ENCODE data around the gene ASPSCR1. TPM values are rescaled to one million over a fixed set of nuclear protein-coding genes. Genes with fewer than 3 reads are reported as not detected.

ASPSCR1 gene
- total and polyA plus RNA-seq, 2 of the 13 experiments (the other 11 are each of a cell fraction or from before 2014, with no cell fraction given): 274 to 314 TPM

DNA sequence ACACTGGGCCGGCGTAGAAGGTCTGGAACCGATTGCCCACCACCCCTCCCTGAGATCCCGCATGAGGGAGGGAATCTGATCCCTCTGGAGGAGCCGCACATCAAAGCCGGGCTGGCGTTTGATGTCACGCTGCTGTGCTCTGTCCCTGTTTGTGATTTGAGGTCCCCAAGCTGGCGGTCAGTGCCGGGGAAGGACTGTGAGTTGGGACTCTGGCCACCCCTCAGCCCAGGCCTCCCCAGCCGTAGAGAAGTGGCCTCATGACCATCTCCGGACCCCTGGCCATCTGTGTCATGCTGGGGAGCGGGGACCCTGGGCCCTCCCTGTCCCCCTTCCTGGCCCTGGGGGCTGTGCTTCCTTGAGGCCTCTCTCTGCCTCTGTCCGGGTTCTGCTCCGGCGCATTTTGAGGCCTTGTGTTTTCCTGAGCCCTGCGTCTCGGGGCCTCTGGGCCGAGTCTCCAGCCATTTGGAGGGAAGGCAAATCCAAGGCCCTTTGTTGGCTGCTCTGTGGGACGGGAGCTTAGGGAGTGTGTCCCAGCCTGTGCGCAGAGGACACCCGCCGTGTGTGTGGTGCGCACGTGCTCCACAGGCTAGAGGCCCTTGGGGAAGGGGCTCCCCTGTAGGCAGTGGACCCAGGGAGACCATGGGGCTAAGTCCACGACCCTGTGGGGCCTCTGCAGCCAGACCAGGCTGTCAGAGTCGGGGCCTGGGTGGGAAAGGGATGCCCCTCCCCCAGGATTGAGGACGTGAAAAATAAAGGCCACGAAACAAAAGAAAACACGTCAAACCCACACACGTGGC is 15.1 kb downstream of the ASPSCR1 start (continued):
- TF ChIP-seq, protein P1, sequence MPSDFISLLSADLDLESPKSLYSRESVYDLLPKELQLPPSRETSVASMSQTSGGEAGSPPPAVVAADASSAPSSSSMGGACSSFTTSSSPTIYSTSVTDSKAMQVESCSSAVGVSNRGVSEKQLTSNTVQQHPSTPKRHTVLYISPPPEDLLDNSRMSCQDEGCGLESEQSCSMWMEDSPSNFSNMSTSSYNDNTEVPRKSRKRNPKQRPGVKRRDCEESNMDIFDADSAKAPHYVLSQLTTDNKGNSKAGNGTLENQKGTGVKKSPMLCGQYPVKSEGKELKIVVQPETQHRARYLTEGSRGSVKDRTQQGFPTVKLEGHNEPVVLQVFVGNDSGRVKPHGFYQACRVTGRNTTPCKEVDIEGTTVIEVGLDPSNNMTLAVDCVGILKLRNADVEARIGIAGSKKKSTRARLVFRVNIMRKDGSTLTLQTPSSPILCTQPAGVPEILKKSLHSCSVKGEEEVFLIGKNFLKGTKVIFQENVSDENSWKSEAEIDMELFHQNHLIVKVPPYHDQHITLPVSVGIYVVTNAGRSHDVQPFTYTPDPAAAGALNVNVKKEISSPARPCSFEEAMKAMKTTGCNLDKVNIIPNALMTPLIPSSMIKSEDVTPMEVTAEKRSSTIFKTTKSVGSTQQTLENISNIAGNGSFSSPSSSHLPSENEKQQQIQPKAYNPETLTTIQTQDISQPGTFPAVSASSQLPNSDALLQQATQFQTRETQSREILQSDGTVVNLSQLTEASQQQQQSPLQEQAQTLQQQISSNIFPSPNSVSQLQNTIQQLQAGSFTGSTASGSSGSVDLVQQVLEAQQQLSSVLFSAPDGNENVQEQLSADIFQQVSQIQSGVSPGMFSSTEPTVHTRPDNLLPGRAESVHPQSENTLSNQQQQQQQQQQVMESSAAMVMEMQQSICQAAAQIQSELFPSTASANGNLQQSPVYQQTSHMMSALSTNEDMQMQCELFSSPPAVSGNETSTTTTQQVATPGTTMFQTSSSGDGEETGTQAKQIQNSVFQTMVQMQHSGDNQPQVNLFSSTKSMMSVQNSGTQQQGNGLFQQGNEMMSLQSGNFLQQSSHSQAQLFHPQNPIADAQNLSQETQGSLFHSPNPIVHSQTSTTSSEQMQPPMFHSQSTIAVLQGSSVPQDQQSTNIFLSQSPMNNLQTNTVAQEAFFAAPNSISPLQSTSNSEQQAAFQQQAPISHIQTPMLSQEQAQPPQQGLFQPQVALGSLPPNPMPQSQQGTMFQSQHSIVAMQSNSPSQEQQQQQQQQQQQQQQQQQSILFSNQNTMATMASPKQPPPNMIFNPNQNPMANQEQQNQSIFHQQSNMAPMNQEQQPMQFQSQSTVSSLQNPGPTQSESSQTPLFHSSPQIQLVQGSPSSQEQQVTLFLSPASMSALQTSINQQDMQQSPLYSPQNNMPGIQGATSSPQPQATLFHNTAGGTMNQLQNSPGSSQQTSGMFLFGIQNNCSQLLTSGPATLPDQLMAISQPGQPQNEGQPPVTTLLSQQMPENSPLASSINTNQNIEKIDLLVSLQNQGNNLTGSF (CRISPR knock-in tag; IDR thresholded peaks at IDR 0.05): peak; percentile 96
- peak; percentile 99 for TF ChIP-seq ZNF251 (CRISPR knock-in tag; IDR thresholded peaks at IDR 0.05)
- no peak for TF ChIP-seq ONECUT2 (CRISPR knock-in tag; IDR thresholded peaks at IDR 0.05)
- TF ChIP-seq ZUFSP (CRISPR knock-in tag; IDR thresholded peaks at IDR 0.05; ENCODE audit: borderline replicate concordance): no peak
- TF ChIP-seq MEF2D (CRISPR knock-in tag; IDR thresholded peaks at IDR 0.05): peak; percentile 96
- TF ChIP-seq THAP9 (CRISPR knock-in tag; IDR thresholded peaks at IDR 0.05; ENCODE audit: borderline replicate concordance): peak; percentile 58
- TF ChIP-seq KDM4B (CRISPR knock-in tag; IDR thresholded peaks at IDR 0.05): peak; percentile 83; the same call in 1 of the 2 replicates
- peak; percentile 86; the same call in 1 of the 2 replicates for TF ChIP-seq MIER3 (CRISPR knock-in tag; IDR thresholded peaks at IDR 0.05; ENCODE audit: borderline replicate concordance)
- TF ChIP-seq, protein P2, sequence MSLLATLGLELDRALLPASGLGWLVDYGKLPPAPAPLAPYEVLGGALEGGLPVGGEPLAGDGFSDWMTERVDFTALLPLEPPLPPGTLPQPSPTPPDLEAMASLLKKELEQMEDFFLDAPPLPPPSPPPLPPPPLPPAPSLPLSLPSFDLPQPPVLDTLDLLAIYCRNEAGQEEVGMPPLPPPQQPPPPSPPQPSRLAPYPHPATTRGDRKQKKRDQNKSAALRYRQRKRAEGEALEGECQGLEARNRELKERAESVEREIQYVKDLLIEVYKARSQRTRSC (CRISPR knock-in tag; IDR thresholded peaks at IDR 0.05; ENCODE audit: low read depth): peak; percentile 97
- TF ChIP-seq ZNF850 (CRISPR knock-in tag; conservative IDR thresholded peaks at IDR 0.05): no peak
- TF ChIP-seq, protein P3, sequence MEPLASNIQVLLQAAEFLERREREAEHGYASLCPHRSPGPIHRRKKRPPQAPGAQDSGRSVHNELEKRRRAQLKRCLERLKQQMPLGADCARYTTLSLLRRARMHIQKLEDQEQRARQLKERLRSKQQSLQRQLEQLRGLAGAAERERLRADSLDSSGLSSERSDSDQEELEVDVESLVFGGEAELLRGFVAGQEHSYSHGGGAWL (CRISPR knock-in tag; IDR thresholded peaks at IDR 0.05): peak; percentile 86
- TF ChIP-seq ISL2 (CRISPR knock-in tag; IDR thresholded peaks at IDR 0.05): peak; percentile 79
- TF ChIP-seq REL (CRISPR knock-in tag; conservative IDR thresholded peaks at IDR 0.05): peak; percentile 98
- peak; percentile 44; the same call in 1 of the 2 replicates for TF ChIP-seq ATF2 (CRISPR knock-in tag; IDR thresholded peaks at IDR 0.05)
- no peak for TF ChIP-seq MBD4 (IDR thresholded peaks at IDR 0.05; ENCODE audit: borderline replicate concordance, low read length)
- peak; percentile 96 for TF ChIP-seq AHR (CRISPR knock-in tag; IDR thresholded peaks at IDR 0.05)
